Neural cell (in vitro differentiated cells): ENCODE data around the gene C1orf87.

Experiments used
- CTCF ChIP-seq: fragments of 450-650 bp; IDR thresholded peaks from 2 replicates; pipeline ENCODE4 v1.5.1; 2014; ENCODE audit warnings: antibody characterized with exemption, mild to moderate bottlenecking, moderate library complexity; ENCODE audit not compliant: poor library complexity, severe bottlenecking
- EZH2 ChIP-seq: fragments of 200-600, 300-800 bp; shearing (Covaris generic), sonication (generic); IDR thresholded peaks from 2 replicates; pipeline ENCODE4 v1.6.1; 2014; ENCODE audit warnings: antibody characterized with exemption, low read length, borderline replicate concordance, mild to moderate bottlenecking; ENCODE audit not compliant: insufficient read depth, poor library complexity, severe bottlenecking

GRCh38 chr1:59990470-59990869 lies 83.1 kb downstream of the C1orf87 start:
- TF ChIP-seq EZH2 (no peak), CTCF (no peak)
